NCI-H510A treated with DMSO at 0.1 percent for 48 hours (cell line): ENCODE results near the gene LZTS2.
A peak's percentile ranks its signal among the peaks of the same experiment; 100 is the strongest.
"Not testable (repeated sequence)": the region's sequence is repeated elsewhere in the genome, so short reads cannot be mapped to it uniquely, and the experiment has no call there.

ENCODE experiments used
- DNase-seq: peaks from one replicate; lab custom pipeline; 2025; lab: John Stamatoyannopoulos, UW

The LZTS2 gene, protein sequence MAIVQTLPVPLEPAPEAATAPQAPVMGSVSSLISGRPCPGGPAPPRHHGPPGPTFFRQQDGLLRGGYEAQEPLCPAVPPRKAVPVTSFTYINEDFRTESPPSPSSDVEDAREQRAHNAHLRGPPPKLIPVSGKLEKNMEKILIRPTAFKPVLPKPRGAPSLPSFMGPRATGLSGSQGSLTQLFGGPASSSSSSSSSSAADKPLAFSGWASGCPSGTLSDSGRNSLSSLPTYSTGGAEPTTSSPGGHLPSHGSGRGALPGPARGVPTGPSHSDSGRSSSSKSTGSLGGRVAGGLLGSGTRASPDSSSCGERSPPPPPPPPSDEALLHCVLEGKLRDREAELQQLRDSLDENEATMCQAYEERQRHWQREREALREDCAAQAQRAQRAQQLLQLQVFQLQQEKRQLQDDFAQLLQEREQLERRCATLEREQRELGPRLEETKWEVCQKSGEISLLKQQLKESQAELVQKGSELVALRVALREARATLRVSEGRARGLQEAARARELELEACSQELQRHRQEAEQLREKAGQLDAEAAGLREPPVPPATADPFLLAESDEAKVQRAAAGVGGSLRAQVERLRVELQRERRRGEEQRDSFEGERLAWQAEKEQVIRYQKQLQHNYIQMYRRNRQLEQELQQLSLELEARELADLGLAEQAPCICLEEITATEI

DNA sequence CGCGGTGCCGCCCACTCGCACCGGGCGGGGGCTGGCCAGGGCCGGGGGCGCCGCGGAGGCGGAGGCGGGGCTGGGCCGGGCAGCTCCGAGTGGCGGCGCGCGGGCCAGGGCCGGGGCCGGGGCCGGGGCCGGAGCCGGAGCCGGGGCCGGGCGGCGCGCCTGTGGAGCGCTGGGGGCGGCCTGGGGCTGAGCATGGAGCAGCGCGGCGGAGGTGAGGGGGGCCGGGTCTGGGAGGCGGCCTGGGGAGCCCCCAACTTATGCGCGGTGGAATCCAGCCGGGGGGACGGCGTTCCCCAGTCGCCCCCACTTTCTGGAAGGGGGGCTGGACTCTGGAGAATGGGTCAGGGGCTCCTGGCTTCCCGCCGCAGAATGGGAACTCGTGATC, at the start of gene LZTS2:
LZTS2 (plus strand) TSS at position 67 of the 385 bp plus-strand sequence. CDS start 2,731 bp downstream, outside the sequence.
- DNase-seq, result peak; percentile 45

DNA sequence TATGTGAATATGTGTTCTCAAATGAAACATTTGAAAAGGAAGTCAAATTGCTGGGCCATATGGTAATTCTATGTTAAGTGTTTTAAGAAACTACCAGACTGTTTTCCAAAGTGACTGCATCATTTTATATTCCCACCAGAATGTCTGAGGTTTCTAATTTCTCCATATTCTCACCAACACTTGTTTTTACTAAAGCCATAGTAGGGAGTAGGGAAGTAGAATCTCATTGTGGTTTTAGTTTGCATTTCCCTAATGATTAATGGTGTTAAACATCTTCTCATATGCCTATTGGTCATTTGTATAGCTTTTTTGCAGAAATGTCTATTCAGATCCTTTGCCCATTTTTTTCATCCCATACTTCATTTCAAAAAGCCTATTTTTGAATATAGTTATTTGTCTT, 39.4 kb upstream of the LZTS2 start:
- DNase-seq, result no peak

DNA sequence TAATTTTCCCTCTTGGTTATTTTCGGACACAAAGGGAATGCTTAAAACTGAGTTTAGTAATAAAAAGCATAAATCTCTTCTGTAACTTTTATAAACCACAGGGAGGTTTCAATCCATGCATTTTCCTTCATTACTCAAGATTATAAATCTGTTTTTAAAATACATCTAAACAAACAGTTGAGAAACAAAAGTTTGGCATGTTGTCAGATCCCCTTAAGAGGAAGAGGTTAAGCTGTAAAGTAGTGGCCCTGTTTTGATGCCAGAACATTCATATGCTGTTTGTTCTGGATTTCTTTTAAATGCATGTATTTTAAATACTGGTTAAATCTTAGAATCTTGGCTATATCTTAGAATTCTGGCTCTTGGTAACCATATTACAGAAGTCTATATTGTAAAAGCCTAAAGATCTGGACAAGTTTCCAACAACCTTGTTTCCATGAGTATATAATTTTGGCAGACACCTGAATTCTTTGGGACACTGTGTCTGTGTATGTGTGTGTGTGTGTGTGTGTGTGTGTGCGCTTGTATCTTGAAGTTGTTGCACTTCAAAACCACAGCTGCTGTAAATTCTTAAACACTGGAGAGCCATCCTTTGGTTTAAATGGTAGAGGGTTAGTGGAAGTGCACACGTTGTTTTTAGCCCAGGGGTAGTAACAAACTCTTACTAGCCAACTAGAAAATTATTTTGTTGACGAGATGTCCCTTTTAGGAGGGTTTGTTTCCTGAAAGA, 37.1 kb upstream of the LZTS2 start:
- no peak for DNase-seq

DNA sequence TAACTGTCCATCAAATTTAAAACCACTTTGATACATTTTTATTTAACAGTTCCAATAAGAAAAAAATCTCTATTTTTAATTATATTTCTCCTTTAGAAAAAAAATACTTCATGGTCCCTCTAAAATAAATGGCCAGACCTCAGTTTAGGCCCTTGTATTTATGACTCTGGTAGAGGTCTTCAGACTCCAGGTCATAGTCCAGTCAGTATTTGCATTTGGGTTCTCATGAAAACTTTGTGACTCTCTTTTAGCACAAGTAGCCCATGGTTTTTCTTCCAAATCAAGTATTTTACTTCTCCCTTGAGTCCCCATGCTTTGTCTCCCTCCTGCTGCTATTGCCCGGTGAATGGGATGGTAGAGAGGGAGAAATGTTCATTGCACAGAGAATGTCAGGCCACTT, 35.8 kb upstream of the LZTS2 start:
- DNase-seq, result no peak

DNA sequence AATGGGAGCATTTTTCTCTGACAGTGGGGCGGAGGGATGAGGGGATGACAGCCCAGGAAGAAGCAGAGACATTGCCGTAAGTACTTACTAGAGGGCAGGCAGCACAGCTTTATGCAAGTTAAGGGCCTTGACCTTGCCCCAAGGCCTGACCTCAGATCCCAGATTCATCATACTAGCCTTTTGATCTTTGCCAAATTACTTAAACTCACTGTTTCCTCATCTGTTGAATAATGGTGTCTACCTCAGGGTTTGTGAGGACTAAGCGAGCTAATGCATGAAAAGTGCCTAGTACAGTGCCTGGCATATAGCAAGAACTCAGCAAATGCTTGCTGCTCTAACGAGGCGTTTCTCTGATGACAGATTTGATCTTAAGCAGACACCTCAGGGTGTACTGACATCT, 33.8 kb upstream of the LZTS2 start:
- no peak for DNase-seq

DNA sequence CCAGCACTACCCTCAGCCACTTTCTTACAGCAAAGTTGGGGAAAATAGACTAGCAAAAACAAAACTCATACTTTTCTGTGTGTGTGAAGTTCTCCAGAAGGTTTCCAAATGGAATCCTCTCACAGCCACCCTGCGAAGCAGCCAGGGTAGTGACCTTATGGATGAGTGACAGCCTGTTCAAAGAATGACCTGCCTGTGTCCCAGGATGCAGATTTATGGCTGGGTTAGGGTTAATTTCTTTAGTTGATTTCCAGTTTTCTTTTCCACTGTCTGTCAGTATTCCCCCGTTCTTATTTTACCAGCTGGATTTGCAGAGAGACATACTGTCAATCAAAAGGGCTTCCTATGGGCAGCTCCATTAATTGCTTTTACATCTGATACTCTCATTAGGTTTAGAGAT, 32.7 kb upstream of the LZTS2 start:
- DNase-seq, result no peak

DNA sequence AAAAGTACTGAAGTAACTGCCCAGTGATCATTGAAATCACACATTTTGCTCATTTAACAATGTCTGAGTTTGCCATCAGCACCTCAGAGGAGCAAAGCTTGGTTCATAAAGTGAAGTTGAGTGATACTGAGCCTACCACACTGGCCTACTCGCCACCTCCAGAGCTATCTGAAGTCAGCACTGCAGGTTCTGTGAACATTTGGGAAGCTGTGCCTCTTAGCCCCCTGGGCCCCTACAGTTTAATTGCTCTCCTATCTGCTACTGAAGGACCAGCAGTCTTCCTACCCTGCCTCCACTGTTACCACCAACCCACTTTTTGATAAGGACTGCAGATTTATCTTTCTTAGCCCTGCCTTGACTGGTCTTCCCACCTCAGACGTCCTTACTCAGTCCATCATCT, 32.3 kb upstream of the LZTS2 start:
- DNase-seq, result no peak

DNA sequence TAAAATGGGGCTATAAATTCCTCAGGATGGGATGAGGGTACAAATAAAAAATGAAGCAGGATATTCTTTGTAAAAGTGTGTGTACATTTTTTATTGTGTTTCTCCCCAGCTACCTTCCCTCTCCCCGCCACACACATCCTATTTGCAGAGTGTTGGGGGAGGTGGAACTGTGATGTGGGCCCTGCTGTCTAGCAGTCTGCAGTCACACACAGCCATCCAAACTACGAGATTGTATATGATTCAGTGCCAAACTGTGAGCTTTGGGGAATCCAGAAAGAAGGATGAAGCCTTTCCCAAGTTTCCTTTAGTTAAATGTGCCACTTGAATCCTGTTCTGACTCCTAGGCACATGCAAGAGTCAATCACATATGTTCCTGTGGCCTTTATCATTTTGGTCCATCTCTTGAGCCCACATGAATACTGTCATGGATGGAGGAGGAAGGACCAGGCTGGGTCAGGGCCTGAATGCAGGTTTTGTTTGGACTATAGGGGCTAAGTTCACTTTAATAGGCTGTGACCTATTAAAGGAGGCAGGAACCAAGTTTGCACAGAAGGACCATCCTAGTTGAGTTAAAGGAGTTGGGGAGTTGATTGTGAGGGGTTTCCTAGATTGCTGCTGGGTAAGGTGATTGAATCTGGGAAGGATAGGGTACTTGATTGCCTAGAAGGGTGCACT, 31.4 kb upstream of the LZTS2 start:
- no peak for DNase-seq

DNA sequence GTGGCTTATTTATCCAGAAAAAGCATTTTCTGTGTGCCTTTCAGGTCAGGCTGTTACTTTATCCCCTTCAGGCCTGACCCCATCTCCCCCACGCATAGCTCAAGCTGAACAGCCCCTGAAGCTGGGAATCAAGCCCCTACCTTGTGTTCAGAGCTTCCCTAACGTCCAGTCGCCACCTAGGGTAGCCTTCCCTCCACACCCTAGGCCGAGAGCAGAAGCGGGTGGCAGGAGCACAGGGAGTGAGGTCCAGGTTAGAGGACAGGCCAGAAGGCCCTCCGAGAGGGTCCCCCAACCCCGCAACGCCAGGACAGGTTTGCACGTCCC, 30.8 kb upstream of the LZTS2 start:
- no peak for DNase-seq

DNA sequence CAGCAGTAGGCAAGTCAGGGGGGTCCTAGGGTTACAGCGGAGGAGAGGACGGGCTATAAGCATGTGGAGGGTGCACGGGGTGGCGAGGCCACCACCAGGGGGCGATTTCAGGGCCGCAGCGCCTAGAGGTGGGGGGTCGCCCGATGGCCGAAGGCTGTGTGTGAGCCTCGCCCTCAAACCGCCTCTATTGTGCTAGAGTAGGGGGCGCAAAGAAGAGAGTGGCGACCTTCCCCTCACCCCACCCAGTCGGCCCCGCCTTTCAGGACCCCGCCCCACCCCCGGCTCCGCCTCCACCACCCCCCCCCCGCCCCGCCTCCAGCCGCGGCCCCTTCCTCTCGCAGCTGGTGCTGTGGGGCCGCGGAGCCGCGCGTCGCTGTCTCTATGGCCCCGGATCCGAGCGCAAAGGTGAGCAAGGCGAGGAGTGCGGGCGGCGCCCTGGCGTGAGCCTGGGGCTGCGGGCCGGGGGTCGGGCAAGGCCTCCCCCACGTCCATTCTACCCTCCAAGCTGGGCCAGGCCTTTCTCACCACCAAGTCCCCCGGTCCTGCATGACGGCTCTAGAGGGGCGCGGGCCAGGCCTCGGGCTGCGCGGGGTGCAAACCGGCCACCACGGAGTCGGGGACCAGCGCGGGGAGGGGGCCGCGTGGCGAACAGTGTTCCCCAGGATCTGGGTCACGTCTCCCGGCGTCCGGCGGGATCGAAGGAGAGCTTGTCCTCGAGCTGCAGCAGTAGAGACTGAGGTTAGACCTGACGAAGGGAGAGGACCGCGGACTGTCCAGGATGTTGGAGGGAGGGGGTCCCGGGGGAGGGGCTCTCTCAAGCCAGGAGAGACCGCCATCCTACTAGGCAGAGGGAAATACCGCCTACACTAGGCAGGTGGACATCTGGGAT, 30.2 kb upstream of the LZTS2 start, which contains the start of gene SEMA4G:
SEMA4G (plus strand) TSS at position 318 of the 889 bp plus-strand sequence. CDS start 3,409 bp downstream, outside the sequence.
- no peak for DNase-seq

DNA sequence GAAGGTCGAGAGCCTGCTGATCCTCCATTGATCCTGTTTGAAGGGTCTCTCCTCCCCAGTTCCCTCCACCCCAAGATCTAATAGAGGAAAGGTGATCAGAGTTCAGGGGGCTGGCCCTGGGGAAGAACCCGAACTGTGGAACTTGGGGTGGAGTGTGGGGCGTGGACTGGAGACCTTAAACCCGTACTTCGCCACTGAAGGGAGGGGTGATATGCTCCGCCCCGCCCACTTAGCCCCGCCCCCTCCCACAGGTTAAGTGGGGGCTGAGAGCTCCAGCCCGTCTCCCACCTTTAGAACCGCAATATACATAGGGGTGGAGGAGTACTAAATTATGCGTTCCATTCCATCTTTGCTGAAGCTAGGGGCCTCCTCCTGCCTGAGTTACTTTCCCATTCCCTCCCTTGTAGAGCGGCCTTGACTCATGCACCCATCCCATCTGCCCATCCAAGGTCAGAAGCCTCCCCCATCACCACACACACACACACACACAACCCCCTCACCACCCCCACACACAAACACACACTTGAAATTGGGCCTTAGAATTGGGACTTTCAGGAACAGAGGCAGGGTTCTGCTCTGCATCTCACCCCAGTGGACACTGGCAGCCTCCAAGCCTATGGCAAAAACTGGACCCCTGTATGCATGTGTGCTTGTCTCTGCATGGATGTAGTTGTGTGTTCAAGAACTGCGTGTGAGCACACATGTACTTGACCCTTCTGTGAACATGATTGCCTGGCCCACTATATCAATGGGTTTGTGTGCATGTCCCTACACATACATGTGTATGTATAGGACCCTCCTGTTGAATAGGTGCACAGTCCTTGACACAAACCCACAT, 29.3 kb upstream of the LZTS2 start:
- no peak for DNase-seq

DNA sequence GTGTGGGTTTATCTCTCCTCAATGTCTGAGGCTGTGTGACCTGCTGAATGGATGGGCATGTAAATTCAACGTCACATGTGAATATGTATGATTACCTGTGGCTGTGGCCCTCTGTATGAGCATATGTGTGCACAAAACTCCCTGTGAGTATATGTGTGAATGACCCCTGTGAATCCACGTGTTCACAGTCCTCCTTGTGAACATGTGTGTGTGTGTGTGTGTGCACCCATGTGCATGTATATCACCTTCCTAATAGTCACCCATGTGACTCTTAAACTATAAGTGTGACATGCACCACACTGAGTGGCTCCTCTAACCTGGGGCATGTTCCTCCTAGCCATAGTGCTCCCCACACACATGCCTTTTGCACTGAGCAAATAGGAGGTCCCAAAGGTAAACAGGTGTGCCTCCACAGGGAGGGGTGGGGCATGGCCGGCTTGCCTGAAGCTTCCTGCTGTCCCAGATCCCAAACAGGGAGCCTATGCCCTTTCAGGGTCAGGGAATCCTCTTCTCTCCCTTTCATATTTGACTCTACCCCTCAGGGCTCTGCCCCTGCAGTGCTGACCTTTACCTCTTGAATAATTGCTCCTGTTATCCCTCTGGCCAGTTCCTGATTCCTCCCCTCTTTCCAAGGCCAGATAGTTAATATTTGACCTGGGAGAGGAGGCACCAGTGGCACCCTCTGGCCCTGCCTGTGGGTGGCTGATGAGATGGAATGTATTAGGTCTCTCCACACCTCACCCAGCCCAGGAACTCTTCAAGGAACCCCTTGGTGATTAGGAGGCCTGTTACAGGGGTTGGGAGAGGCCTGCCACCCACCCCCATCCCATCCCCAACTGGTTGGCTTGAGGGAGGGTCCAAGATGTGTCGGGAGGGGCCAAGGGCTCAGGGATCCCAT, 28.4 kb upstream of the LZTS2 start:
- no peak for DNase-seq

DNA sequence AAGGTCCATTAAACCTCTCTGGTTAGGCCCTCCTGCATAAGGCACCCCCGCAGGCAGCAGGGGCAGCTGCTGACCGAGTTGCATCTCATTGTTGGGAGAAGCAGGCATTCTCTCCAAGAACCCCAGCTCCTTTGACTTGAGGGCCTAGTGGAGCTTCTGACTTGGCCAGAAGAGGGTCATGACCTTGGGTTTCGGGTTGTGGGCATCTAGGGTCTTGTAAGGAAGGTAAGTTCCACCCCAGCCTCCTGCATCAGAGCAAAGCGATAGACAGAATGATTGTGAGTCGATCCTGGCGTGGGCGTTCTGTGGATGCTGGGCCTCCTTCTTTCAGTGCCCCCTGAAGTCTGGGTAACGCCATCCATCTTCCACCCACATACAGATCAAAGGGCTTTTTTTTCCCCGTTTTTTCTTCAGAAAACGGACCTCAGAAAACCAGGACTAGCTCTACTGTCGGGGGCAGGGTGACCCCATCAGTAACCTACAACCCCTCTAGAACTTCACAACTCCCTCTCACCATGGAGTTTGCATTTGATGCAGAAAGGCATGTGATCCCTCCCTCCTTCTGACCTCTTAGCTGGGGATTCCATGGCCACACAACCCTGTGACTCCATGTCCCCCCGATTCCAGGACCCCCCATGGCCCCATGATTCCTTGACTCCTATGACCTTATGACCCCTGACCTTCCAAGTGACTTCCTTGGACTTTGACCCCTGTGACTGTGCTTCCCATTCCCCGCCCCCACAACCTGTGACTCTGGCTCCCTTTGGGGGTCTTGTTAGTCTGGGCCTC, 27.3 kb upstream of the LZTS2 start:
- no peak for DNase-seq

DNA sequence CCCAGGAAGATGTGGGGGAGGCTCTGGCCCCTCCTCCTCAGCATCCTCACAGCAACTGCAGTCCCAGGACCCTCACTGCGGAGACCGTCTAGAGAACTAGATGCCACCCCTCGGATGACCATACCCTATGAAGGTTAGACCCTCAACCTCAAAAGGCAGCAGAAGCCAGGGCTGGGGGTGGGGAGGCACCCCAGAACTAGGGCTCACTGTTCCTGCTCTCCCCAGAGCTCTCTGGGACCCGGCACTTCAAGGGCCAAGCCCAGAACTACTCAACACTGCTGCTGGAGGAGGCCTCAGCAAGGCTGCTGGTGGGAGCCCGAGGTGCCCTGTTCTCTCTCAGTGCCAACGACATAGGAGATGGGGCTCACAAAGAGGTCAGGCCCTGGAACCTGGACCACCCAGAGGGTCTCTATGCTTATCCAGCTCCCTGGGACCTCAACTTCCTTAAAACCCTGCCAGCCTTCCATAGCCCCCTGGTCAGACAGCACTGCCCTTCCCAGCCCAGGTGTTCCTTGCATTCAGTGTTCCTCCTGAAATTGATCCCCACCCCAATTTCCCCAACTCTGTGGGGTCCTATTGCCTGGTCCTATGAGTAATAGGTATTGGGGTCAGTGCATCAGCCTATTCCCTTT, 26.6 kb upstream of the LZTS2 start:
- DNase-seq, result no peak

DNA sequence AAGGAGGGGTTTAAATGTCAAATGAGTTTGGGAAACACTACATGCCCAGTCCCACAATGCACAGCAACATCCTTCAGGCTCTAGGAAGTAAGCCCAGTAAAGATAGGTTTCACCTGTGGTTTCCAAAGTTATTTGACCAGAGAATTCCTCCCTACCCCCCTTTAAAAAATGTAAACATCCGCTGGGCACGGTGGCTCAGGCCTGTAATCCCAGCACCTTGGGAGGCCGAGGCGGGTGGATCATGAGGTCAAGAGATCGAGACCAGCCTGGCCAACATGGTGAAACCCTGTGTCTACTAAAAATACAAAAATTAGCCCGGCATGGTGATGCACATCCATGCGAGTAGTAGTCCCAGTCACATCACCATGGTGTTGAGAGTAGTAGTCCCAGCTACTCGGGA, 24.2 kb upstream of the LZTS2 start:
- DNase-seq, result not testable (repeated sequence)

DNA sequence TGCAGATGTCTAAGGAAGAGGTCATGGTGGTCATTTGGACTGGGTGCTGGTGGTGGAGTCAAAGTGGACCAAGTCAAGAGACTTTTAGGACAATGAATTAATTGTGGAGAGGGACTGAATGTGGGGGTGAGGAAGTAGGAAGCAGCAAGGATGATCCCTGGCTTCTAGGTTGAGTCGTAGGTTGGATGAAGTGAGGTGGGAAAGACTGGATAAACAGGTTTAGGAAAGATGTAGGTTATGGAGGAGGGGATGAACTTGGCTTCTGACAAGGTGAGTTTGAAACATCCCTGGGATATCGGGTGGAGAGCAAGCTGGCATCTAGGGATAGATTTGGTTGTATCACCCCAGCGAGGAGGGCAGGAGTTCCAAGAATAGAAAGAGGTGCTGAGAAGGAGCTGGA, 22.7 kb upstream of the LZTS2 start:
- DNase-seq, result no peak

DNA sequence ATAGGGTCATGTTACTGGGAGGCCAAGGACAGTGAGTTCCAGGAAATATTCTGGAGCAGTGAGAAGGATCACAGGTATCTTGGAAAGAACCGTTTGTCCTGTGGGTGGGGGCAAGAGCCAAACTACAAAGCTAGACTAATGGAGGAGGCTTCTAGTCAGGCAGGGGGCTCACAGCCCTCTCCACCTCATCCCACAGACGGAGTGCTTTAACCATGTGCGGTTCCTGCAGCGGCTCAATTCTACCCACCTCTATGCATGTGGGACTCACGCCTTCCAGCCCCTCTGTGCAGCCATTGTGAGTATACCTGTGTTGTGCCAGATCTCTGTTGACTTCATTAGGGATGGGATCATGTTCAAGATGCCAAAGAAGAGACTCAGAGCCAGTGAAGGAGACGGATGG, 22.2 kb upstream of the LZTS2 start:
- no peak for DNase-seq
